ENCODE measurements around the gene OPCML. TPM values are rescaled to one million over a fixed set of nuclear protein-coding genes. Genes with fewer than 3 reads are reported as not detected.

The OPCML gene
- total and polyA plus RNA-seq, 2 experiments from 2014 or later = 1.2 to 4.4 TPM

DNA sequence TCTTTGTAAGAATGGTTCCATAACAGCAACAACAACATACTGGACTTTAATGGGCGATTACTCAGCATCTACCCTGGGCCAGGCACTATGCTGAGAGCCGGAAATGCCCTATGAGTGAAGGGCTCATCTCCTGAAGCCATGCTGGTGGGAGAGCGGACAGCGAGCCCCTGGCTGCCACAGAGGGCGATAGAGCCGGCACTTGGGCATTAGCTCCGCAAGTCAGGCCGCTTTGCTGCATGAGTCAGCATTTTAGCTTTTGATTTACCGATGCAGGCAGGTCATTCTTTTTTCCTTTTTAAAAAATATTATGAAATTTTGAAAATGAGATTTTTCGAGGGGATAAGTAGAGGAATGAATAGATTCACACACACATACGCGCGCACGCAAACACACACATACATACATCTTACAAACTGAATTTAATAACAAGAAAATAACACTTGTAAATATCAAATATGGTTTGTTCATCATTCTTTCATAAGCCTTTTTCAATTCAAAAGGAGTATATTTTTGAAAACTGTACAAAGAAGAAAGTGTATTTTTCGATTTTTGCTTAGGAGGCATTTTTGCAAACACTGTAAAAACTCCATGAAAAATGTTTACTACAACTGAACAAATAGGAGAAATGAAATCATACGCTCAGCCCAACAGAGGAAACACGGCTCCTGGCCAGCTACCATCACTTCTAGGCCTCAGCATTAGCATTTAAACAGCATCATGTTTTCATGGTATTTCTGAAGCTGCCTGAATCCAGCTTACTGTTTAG, 667.3 kb downstream of the OPCML start (continued):
- TF ChIP-seq, protein P1, sequence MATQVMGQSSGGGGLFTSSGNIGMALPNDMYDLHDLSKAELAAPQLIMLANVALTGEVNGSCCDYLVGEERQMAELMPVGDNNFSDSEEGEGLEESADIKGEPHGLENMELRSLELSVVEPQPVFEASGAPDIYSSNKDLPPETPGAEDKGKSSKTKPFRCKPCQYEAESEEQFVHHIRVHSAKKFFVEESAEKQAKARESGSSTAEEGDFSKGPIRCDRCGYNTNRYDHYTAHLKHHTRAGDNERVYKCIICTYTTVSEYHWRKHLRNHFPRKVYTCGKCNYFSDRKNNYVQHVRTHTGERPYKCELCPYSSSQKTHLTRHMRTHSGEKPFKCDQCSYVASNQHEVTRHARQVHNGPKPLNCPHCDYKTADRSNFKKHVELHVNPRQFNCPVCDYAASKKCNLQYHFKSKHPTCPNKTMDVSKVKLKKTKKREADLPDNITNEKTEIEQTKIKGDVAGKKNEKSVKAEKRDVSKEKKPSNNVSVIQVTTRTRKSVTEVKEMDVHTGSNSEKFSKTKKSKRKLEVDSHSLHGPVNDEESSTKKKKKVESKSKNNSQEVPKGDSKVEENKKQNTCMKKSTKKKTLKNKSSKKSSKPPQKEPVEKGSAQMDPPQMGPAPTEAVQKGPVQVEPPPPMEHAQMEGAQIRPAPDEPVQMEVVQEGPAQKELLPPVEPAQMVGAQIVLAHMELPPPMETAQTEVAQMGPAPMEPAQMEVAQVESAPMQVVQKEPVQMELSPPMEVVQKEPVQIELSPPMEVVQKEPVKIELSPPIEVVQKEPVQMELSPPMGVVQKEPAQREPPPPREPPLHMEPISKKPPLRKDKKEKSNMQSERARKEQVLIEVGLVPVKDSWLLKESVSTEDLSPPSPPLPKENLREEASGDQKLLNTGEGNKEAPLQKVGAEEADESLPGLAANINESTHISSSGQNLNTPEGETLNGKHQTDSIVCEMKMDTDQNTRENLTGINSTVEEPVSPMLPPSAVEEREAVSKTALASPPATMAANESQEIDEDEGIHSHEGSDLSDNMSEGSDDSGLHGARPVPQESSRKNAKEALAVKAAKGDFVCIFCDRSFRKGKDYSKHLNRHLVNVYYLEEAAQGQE (IDR thresholded peaks at IDR 0.05; ENCODE audit: unreplicated experiment) = no peak
- TF ChIP-seq, protein P2, sequence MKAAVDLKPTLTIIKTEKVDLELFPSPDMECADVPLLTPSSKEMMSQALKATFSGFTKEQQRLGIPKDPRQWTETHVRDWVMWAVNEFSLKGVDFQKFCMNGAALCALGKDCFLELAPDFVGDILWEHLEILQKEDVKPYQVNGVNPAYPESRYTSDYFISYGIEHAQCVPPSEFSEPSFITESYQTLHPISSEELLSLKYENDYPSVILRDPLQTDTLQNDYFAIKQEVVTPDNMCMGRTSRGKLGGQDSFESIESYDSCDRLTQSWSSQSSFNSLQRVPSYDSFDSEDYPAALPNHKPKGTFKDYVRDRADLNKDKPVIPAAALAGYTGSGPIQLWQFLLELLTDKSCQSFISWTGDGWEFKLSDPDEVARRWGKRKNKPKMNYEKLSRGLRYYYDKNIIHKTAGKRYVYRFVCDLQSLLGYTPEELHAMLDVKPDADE (IDR thresholded peaks at IDR 0.05) = no peak

DNA sequence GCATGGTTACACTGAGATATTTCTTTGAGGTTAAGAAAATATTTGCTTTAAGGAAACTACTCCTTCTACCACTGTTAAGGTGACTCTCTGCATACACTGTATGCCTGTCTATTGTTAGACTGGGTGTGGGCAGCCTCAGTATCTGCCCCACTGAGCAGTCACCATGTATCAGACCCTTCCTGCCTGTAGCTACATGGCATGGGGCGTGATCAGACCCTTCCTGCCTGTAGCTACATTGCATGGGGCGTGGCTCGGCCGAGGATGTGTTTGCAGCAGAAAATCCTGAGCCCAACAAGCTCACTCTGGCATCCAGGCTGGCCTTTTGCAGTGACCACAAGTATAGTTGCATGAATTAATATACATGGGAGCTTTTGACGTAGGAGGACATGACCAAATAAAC, 669.4 kb downstream of the OPCML start:
- H4K20me1 ChIP-seq (replicated peaks; ENCODE audit: insufficient read depth) = no peaks in the 10 kb centered on the region
- H3K9me3 Mint-ChIP-seq = no peaks in the 10 kb centered on the region
- H3K27me3 Mint-ChIP-seq (ENCODE audit: insufficient read depth, low read depth, poor library complexity) = peaks cover 5% of the 10 kb centered on the region
- 0 out of 2 replicates have a peak, but pooled peaks cover 3% of the 10 kb centered on the region for H3F3A ChIP-seq (replicated peaks; ENCODE audit: low read depth)
- no peak overlapping the region for H3K4me3 Mint-ChIP-seq
- no peak for DNase-seq (ENCODE audit: low spot score)
- H3K79me2 ChIP-seq (replicated peaks; ENCODE audit: insufficient read depth) = no peaks in the 10 kb centered on the region
- no peaks in the 10 kb centered on the region for H3K36me3 ChIP-seq (ENCODE audit: insufficient read depth)
- H3K27me3 ChIP-seq (ENCODE audit: insufficient read depth) = no peaks in the 10 kb centered on the region
- H3K4me1 Mint-ChIP-seq = peaks cover 22% of the 10 kb centered on the region
- no peak overlapping the region for H3K27ac ChIP-seq (ENCODE audit: low read depth)
- no peak overlapping the region for H3K4me2 ChIP-seq
- no peak overlapping the region for H3K4me3 ChIP-seq
- H3K36me3 Mint-ChIP-seq (ENCODE audit: low read depth) = no peaks in the 10 kb centered on the region
- no peak overlapping the region for H3K27ac Mint-ChIP-seq
- H2AFZ ChIP-seq = no peak overlapping the region
- no peak for ATAC-seq
- no peaks in the 10 kb centered on the region for H3K9me2 ChIP-seq (ENCODE audit: insufficient read depth)
- H3K4me1 ChIP-seq (ENCODE audit: insufficient read depth) = peaks cover 15% of the 10 kb centered on the region
- TF ChIP-seq EZH2 (IDR thresholded peaks at IDR 0.05; ENCODE audit: low read depth, unreplicated experiment) (no peak), JUNB (IDR thresholded peaks at IDR 0.05; ENCODE audit: unreplicated experiment) (no peak), NANOG (IDR thresholded peaks at IDR 0.05; ENCODE audit: borderline replicate concordance) (no peak)
- TF ChIP-seq, protein P1 (IDR thresholded peaks at IDR 0.05; ENCODE audit: unreplicated experiment) = no peak
- TF ChIP-seq, protein P3, sequence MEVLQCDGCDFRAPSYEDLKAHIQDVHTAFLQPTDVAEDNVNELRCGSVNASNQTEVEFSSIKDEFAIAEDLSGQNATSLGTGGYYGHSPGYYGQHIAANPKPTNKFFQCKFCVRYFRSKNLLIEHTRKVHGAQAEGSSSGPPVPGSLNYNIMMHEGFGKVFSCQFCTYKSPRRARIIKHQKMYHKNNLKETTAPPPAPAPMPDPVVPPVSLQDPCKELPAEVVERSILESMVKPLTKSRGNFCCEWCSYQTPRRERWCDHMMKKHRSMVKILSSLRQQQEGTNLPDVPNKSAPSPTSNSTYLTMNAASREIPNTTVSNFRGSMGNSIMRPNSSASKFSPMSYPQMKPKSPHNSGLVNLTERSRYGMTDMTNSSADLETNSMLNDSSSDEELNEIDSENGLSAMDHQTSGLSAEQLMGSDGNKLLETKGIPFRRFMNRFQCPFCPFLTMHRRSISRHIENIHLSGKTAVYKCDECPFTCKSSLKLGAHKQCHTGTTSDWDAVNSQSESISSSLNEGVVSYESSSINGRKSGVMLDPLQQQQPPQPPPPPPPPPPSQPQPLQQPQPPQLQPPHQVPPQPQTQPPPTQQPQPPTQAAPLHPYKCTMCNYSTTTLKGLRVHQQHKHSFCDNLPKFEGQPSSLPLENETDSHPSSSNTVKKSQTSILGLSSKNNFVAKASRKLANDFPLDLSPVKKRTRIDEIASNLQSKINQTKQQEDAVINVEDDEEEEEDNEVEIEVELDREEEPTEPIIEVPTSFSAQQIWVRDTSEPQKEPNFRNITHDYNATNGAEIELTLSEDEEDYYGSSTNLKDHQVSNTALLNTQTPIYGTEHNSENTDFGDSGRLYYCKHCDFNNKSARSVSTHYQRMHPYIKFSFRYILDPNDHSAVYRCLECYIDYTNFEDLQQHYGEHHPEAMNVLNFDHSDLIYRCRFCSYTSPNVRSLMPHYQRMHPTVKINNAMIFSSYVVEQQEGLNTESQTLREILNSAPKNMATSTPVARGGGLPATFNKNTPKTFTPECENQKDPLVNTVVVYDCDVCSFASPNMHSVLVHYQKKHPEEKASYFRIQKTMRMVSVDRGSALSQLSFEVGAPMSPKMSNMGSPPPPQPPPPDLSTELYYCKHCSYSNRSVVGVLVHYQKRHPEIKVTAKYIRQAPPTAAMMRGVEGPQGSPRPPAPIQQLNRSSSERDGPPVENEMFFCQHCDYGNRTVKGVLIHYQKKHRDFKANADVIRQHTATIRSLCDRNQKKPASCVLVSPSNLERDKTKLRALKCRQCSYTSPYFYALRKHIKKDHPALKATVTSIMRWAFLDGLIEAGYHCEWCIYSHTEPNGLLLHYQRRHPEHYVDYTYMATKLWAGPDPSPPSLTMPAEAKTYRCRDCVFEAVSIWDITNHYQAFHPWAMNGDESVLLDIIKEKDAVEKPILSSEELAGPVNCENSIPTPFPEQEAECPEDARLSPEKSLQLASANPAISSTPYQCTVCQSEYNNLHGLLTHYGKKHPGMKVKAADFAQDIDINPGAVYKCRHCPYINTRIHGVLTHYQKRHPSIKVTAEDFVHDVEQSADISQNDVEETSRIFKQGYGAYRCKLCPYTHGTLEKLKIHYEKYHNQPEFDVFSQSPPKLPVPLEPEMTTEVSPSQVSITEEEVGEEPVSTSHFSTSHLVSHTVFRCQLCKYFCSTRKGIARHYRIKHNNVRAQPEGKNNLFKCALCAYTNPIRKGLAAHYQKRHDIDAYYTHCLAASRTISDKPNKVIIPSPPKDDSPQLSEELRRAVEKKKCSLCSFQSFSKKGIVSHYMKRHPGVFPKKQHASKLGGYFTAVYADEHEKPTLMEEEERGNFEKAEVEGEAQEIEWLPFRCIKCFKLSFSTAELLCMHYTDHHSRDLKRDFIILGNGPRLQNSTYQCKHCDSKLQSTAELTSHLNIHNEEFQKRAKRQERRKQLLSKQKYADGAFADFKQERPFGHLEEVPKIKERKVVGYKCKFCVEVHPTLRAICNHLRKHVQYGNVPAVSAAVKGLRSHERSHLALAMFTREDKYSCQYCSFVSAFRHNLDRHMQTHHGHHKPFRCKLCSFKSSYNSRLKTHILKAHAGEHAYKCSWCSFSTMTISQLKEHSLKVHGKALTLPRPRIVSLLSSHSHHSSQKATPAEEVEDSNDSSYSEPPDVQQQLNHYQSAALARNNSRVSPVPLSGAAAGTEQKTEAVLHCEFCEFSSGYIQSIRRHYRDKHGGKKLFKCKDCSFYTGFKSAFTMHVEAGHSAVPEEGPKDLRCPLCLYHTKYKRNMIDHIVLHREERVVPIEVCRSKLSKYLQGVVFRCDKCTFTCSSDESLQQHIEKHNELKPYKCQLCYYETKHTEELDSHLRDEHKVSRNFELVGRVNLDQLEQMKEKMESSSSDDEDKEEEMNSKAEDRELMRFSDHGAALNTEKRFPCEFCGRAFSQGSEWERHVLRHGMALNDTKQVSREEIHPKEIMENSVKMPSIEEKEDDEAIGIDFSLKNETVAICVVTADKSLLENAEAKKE (CRISPR knock-in tag; IDR thresholded peaks at IDR 0.05) = no peak

All from GM23338 (cell line).